Measurements from ENCODE around the gene CXorf58. TPM values are rescaled to one million over a fixed set of nuclear protein-coding genes. Genes with fewer than 3 reads are reported as not detected.
"Not testable (repeated sequence)": the region's sequence is repeated elsewhere in the genome, so short reads cannot be mapped to it uniquely, and the experiment has no call there.

The CXorf58 gene
- total and polyA plus RNA-seq, 2 of the 8 experiments (the other 6 are each of a cell fraction or from before 2014, with no cell fraction given): 0.05 TPM; not detected in 1

DNA sequence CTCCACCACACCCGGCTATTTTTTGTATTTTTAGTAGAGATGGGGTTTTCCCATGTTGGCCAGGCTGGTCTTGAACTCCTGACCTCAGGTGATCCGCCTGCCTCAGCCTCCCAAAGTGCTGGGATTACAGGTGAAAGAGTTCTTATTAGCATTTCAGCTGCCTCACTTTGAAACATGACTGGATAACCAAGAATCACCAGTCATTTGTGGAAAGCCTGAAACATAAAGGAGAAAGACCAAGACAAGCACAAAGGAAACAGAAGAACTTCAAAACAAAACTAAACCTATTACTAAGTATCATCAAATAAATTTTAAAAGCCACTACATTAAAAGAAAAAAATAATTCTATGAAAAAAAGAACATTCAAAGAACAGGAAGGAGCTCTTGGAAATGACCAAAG lies 45.9 kb upstream of the CXorf58 start:
- H4K91ac ChIP-seq (replicated peaks; ENCODE audit: insufficient read length, low read length); H3K36me3 ChIP-seq (ENCODE audit: control insufficient read depth in 2 of 4, insufficient read depth in 4 of 4, low read length in 3 of 4); POLR2A ChIA-PET (ENCODE audit: partially characterized antibody); H4K5ac ChIP-seq (ENCODE audit: insufficient read length, low read depth, low read length); H2AFZ ChIP-seq (ENCODE audit: low read length); H2BK5ac ChIP-seq (ENCODE audit: low read depth, low read length); H4K20me1 ChIP-seq (replicated peaks in 1 of 2; ENCODE audit: control insufficient read depth in 1 of 2, insufficient read depth in 2 of 2, low read length in 2 of 2); H3K4me1 ChIP-seq (replicated peaks in 1 of 4; ENCODE audit: control insufficient read depth in 3 of 4, insufficient read depth in 4 of 4, low read length in 3 of 4); H3K9me3 ChIP-seq (ENCODE audit: insufficient read depth in 2 of 2, low read depth in 1 of 2, low read length in 1 of 2); H2BK15ac ChIP-seq (ENCODE audit: low read length); H2BK12ac ChIP-seq (ENCODE audit: low read depth, low read length); H4K8ac ChIP-seq (ENCODE audit: extremely low read depth, insufficient read depth, low read length); H3K23ac ChIP-seq (ENCODE audit: insufficient read length); H3K23me2 ChIP-seq (ENCODE audit: low read depth, low read length); H3K79me2 ChIP-seq (ENCODE audit: control insufficient read depth in 1 of 2, insufficient read depth in 2 of 2, low read length in 2 of 2); H3K4ac ChIP-seq (replicated peaks; ENCODE audit: insufficient read length, low read depth, low read length); H2AK5ac ChIP-seq (ENCODE audit: low read depth, low read length); H3K18ac ChIP-seq (ENCODE audit: extremely low read depth, low read length); H2BK120ac ChIP-seq (replicated peaks; ENCODE audit: low read depth, low read length); H3K27me3 ChIP-seq (replicated peaks in 1 of 4; ENCODE audit: control insufficient read depth in 3 of 4, extremely low read depth in 1 of 4, insufficient read depth in 3 of 4, low read length in 3 of 4); H3K56ac ChIP-seq (replicated peaks; ENCODE audit: insufficient read length, low read depth, low read length); H3K79me1 ChIP-seq (ENCODE audit: low read depth, low read length); FAIRE-seq; H2BK20ac ChIP-seq (ENCODE audit: low read length); DNase-seq (ENCODE audit: low read depth in 1 of 2, low spot score in 2 of 2); H3K27ac ChIP-seq (ENCODE audit: low read depth, low read length); H3K4me3 ChIP-seq (ENCODE audit: extremely low read depth in 1 of 4, insufficient read depth in 2 of 4, low read depth in 3 of 4, low read length in 4 of 4); H3K4me2 ChIP-seq (ENCODE audit: insufficient read depth in 1 of 2, low read depth in 2 of 2, low read length in 2 of 2); H3K14ac ChIP-seq (ENCODE audit: insufficient read length); H3K9ac ChIP-seq (replicated peaks in 1 of 4; ENCODE audit: extremely low read depth in 1 of 4, low read depth in 3 of 4, low read length in 3 of 4): not testable (repeated sequence)
- WGBS, 2 experiments (ENCODE audit: extremely low coverage in 1 of 2, insufficient coverage in 1 of 2, insufficient read length in 1 of 2, insufficient replicate concordance in 2 of 2, low coverage in 1 of 2, low lambda C conversion rate in 2 of 2, missing lambda C conversion rate in 1 of 2): 81% methylated on average over 2 of the region's 2 CpGs; no CpG with 5 or more reads in 1 of the 2 experiments
- CTCF ChIA-PET (ENCODE audit: partially characterized antibody): interaction anchor here (0.9 kb wide), 1 partner anchor 146 kb away, joined by 3 read pairs; no protein-coding TSS in a partner anchor
